Measurements from ENCODE around the gene PSMD9.
"Not testable (repeated sequence)": the region's sequence is repeated elsewhere in the genome, so short reads cannot be mapped to it uniquely, and the experiment has no call there.

DNA sequence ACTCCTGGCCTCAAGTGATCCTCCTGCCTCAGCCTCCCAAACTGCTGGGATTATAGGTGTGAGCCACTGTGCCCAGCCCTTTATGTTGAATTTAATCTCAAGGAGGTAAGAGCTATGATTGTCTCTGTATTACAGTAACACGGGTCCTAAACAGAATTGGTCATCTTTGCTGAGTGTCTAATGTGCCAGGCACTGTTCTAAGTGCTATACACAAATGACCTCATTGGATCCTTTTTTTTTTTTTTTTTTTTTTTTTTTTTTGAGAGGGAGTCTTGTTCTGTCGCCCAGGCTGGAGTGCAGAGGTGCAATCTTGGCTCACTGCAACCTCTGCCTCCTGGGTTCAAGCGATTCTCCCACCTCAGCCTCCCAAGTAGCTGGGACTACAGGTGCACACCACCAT, 36.2 kb upstream of the PSMD9 start:
- TF ChIP-seq, protein P1, sequence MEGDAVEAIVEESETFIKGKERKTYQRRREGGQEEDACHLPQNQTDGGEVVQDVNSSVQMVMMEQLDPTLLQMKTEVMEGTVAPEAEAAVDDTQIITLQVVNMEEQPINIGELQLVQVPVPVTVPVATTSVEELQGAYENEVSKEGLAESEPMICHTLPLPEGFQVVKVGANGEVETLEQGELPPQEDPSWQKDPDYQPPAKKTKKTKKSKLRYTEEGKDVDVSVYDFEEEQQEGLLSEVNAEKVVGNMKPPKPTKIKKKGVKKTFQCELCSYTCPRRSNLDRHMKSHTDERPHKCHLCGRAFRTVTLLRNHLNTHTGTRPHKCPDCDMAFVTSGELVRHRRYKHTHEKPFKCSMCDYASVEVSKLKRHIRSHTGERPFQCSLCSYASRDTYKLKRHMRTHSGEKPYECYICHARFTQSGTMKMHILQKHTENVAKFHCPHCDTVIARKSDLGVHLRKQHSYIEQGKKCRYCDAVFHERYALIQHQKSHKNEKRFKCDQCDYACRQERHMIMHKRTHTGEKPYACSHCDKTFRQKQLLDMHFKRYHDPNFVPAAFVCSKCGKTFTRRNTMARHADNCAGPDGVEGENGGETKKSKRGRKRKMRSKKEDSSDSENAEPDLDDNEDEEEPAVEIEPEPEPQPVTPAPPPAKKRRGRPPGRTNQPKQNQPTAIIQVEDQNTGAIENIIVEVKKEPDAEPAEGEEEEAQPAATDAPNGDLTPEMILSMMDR (IDR thresholded peaks at IDR 0.05): not testable (repeated sequence)
- not testable (repeated sequence) for TF ChIP-seq POLR2AphosphoS5 (IDR thresholded peaks at IDR 0.05; ENCODE audit: low read depth, low read length); SIN3A (IDR thresholded peaks at IDR 0.05; ENCODE audit: borderline replicate concordance, insufficient read depth, low read depth, low read length)
- TF ChIP-seq, protein P2, sequence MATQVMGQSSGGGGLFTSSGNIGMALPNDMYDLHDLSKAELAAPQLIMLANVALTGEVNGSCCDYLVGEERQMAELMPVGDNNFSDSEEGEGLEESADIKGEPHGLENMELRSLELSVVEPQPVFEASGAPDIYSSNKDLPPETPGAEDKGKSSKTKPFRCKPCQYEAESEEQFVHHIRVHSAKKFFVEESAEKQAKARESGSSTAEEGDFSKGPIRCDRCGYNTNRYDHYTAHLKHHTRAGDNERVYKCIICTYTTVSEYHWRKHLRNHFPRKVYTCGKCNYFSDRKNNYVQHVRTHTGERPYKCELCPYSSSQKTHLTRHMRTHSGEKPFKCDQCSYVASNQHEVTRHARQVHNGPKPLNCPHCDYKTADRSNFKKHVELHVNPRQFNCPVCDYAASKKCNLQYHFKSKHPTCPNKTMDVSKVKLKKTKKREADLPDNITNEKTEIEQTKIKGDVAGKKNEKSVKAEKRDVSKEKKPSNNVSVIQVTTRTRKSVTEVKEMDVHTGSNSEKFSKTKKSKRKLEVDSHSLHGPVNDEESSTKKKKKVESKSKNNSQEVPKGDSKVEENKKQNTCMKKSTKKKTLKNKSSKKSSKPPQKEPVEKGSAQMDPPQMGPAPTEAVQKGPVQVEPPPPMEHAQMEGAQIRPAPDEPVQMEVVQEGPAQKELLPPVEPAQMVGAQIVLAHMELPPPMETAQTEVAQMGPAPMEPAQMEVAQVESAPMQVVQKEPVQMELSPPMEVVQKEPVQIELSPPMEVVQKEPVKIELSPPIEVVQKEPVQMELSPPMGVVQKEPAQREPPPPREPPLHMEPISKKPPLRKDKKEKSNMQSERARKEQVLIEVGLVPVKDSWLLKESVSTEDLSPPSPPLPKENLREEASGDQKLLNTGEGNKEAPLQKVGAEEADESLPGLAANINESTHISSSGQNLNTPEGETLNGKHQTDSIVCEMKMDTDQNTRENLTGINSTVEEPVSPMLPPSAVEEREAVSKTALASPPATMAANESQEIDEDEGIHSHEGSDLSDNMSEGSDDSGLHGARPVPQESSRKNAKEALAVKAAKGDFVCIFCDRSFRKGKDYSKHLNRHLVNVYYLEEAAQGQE (IDR thresholded peaks at IDR 0.05; ENCODE audit: insufficient read depth in 1 of 2, low read depth in 2 of 2, low read length in 1 of 2): not testable (repeated sequence)

Measured in Panc1 (cell line).